K562 (cell line): ENCODE results near the gene ZNRF1. TPM values are rescaled to one million over a fixed set of nuclear protein-coding genes. Genes with fewer than 3 reads are reported as not detected.
A peak's percentile ranks its signal among the peaks of the same experiment; 100 is the strongest.

ENCODE experiments used
- CBFA2T3 ChIP-seq: fragments of 450-650 bp; IDR thresholded peaks from 2 replicates; pipeline ENCODE4 v1.6.1; 2017
- CEBPB ChIP-seq: fragments of 450-650 bp; IDR thresholded peaks from 2 replicates; pipeline ENCODE4 v1.6.1; 2016; ENCODE audit warnings: missing genetic modification characterization, missing compliant biosample characterization
- CXXC5 ChIP-seq: fragments of 250-450 bp; sonication (Bioruptor Pico); IDR thresholded peaks from 2 replicates; pipeline ENCODE4 v1.8.0; 2022; ENCODE audit warnings: inconsistent platforms, mild to moderate bottlenecking, moderate library complexity
- FOS ChIP-seq: IDR thresholded peaks from 3 replicates; pipeline ENCODE4 v1.6.1; 2011; ENCODE audit not compliant: insufficient read length; ENCODE audit errors: extremely low read depth
- HDAC3 ChIP-seq: fragments of 450-650 bp; IDR thresholded peaks from 2 replicates; pipeline ENCODE4 v1.6.1; 2018; ENCODE audit warnings: borderline replicate concordance, mild to moderate bottlenecking, moderate library complexity; ENCODE audit not compliant: partially characterized antibody
- HSF4 ChIP-seq: fragments of 250-450 bp; sonication (Bioruptor Pico); IDR thresholded peaks from 2 replicates; pipeline ENCODE4 v2.1.2; 2022; ENCODE audit warnings: mild to moderate bottlenecking, moderate library complexity, borderline replicate concordance
- LARP7 ChIP-seq: fragments of 450-650 bp; IDR thresholded peaks from 2 replicates; pipeline ENCODE4 v1.6.1; 2016
- PYGO2 ChIP-seq: fragments of 450-650 bp; IDR thresholded peaks from 2 replicates; pipeline ENCODE4 v1.6.1; 2016; ENCODE audit warnings: mild to moderate bottlenecking, missing genetic modification characterization, moderate library complexity, missing compliant biosample characterization
- RBFOX2 ChIP-seq: fragments of 200-400 bp; formaldehyde crosslinking; IDR thresholded peaks from 2 replicates; pipeline ENCODE4 v1.6.1; 2017; ENCODE audit warnings: low read depth, mild to moderate bottlenecking, low read length, moderate library complexity
- RCOR1 ChIP-seq, 2 experiments: IDR thresholded peaks; 2 replicates each; pipeline ENCODE4 v1.6.1; 2012; ENCODE audit warnings: low read depth in 2 of 2, low read length in 2 of 2, borderline replicate concordance in 1 of 2, improper control_type of control experiment in 1 of 2
- SREBF1 ChIP-seq: fragments of 150-350 bp; IDR thresholded peaks from 2 replicates; pipeline ENCODE4 v1.6.1; 2014; ENCODE audit warnings: antibody characterized with exemption, low read depth, low read length, borderline replicate concordance
- SRSF7 ChIP-seq: fragments of 200-400 bp; formaldehyde crosslinking; optimal IDR thresholded peaks from 2 replicates; pipeline ENCODE3; 2017; ENCODE audit warnings: mild to moderate bottlenecking, low read depth, low read length
- ZNF134 ChIP-seq: fragments of 250-450 bp; sonication (Bioruptor Pico); conservative IDR thresholded peaks from 2 replicates; pipeline ENCODE4 v1.4.0; 2020
- ZNF324 ChIP-seq: fragments of 250-450 bp; sonication (Bioruptor Pico); IDR thresholded peaks from 2 replicates; pipeline ENCODE4 v1.4.0; 2020; ENCODE audit warnings: mild to moderate bottlenecking
- ZNF668 ChIP-seq: fragments of 250-450 bp; sonication (Bioruptor Pico); IDR thresholded peaks from 2 replicates; pipeline ENCODE4 v1.8.0; 2022; ENCODE audit warnings: mild to moderate bottlenecking, inconsistent platforms
- ZNF707 ChIP-seq: fragments of 250-450 bp; sonication (Bioruptor Pico); conservative IDR thresholded peaks from 2 replicates; pipeline ENCODE4 v1.8.0; 2022; ENCODE audit warnings: inconsistent platforms, mild to moderate bottlenecking, moderate library complexity
- ZNF764 ChIP-seq: fragments of 250-450 bp; sonication (Bioruptor Pico); IDR thresholded peaks from 2 replicates; pipeline ENCODE4 v1.4.0; 2020; ENCODE audit warnings: low read depth, mild to moderate bottlenecking, moderate library complexity
- polyA plus RNA-seq, 8 experiments: library from polyadenylated mRNA; depleted of rRNA in 4 of 8; stranded (reverse) in 5 of 8; unstranded in 3 of 8; fragments of >200 nt; fragmentation: Nextera tagmentation in 2 of 8; fragmentation: Illumina TruSeq in 1 of 8; extraction: Ambion mirVana in 2 of 8; extraction: Trizol in 1 of 8; gene quantifications; 2 replicates each; pipeline versions ENCODE4 v1.2.1 to v1.2.3, GENCODE V29; 2011 to 2014; ENCODE audit warnings: inconsistent platforms in 1 of 8, missing spikeins in 1 of 8
- total RNA-seq, 7 experiments: library from RNA; depleted of rRNA in 6 of 7; stranded (reverse); fragments of >200 nt in 6 of 7; fragmentation: Illumina TruSeq in 2 of 7; extraction: Trizol in 2 of 7; gene quantifications; 2 replicates each; pipeline versions ENCODE4 v1.2.1 to v1.2.3, GENCODE V29; 2011 to 2021; ENCODE audit warnings: low replicate concordance in 1 of 7
- TF ChIP-seq, protein P1 (sequence below): fragments of 250-450 bp; sonication (Bioruptor Pico); IDR thresholded peaks from 2 replicates; pipeline ENCODE4 v1.8.0; 2022; ENCODE audit warnings: moderate library complexity, mild to moderate bottlenecking, inconsistent platforms
- TF ChIP-seq, protein P2 (sequence below): fragments of 450-650 bp; IDR thresholded peaks from 2 replicates; pipeline ENCODE4 v1.6.1; 2016; ENCODE audit warnings: missing biosample characterization, missing genetic modification characterization
- TF ChIP-seq, protein P3 (sequence below): fragments of 150-350 bp; conservative IDR thresholded peaks from 2 replicates; pipeline ENCODE4 v1.6.1; 2014; ENCODE audit warnings: low read length
- TF ChIP-seq, protein P4 (sequence below): IDR thresholded peaks from 3 replicates; pipeline ENCODE4 v1.6.1; 2011; ENCODE audit warnings: borderline replicate concordance, mild to moderate bottlenecking, moderate library complexity; ENCODE audit not compliant: insufficient read length; ENCODE audit errors: extremely low read depth

The ZNRF1 gene
- total and polyA plus RNA-seq, 9 of the 15 experiments (the other 6 are each of a cell fraction or from before 2014, with no cell fraction given) = 9.5 to 37.7 (median 20.0) TPM

DNA sequence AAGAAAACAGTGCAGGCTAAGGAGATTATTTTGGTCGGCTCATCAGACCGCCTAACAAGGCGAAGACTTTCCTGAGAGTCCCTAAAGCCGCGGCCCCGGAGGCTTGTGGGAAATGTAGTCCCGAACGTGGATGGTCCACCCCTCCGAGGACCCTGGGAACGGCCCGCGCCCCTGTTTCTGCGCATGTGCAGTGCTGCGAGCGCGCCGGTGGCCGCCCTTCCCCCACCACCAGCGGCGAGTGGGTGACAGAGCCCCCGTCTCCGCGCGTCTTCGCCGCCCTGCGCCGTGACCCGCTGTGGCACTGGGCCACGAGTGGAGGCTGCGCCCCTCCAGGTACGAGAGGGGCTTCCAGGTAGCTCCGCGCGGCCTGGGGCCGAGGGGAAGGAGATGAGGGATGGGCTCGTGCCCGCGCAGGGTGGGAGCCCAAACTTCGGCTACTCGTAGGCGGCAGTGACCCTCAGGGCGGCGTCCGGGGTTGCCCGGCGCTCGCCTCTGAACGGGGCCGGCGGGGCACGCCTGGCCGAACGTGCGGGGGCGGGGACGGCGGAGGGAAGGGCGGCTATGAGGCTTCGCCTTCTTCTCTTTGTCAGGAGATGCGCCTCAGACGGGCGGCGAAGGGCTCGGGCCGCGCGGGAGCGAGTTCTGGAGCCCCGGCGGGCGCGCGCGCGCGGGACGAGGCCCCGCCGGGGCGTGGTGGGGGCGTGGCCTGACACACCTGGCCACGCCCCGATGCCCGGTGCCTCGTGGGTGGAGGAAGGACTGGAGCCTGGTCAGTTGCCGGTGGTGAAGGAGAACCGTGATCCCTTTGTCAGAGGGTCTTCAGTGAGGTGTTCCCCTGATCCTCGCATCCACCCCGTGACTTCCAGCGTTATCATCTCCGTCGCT lies 149.7 kb downstream of the ZNRF1 start, which contains the start of gene ZFP1 (continued):
- TF ChIP-seq ZNF324 (CRISPR knock-in tag) (no peak), HSF4 (no peak), SREBF1 (0 out of 2 replicates have a peak, but pooled peaks have one; percentile 41), ZNF668 (CRISPR knock-in tag) (no peak), ZNF134 (CRISPR knock-in tag) (0 out of 2 replicates have a peak, but pooled peaks have one; percentile 38), RBFOX2 (peak; percentile 88), PYGO2 (no peak), CXXC5 (CRISPR knock-in tag) (peak; percentile 77), RCOR1 (IDR thresholded peaks at IDR 0.05; ENCODE audit: borderline replicate concordance in 1 of 2, low read depth in 2 of 2, low read length in 2 of 2) (peak in 1 of 2 experiments; percentile 1; a peak in 1 of 4 replicates), HDAC3 (no peak), CEBPB (tag) (no peak), LARP7 (no peak), FOS (no peak), ZNF707 (CRISPR knock-in tag) (no peak), SRSF7 (no peak), ZNF764 (CRISPR knock-in tag) (no peak), CBFA2T3 (0 out of 2 replicates have a peak, but pooled peaks have one; percentile 14)
- TF ChIP-seq, protein P1, sequence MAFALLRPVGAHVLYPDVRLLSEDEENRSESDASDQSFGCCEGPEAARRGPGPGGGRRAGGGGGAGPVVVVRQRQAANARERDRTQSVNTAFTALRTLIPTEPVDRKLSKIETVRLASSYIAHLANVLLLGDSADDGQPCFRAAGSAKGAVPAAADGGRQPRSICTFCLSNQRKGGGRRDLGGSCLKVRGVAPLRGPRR (CRISPR knock-in tag) = no peak
- TF ChIP-seq, protein P2, sequence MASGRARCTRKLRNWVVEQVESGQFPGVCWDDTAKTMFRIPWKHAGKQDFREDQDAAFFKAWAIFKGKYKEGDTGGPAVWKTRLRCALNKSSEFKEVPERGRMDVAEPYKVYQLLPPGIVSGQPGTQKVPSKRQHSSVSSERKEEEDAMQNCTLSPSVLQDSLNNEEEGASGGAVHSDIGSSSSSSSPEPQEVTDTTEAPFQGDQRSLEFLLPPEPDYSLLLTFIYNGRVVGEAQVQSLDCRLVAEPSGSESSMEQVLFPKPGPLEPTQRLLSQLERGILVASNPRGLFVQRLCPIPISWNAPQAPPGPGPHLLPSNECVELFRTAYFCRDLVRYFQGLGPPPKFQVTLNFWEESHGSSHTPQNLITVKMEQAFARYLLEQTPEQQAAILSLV (tag) = no peak
- TF ChIP-seq, protein P3, sequence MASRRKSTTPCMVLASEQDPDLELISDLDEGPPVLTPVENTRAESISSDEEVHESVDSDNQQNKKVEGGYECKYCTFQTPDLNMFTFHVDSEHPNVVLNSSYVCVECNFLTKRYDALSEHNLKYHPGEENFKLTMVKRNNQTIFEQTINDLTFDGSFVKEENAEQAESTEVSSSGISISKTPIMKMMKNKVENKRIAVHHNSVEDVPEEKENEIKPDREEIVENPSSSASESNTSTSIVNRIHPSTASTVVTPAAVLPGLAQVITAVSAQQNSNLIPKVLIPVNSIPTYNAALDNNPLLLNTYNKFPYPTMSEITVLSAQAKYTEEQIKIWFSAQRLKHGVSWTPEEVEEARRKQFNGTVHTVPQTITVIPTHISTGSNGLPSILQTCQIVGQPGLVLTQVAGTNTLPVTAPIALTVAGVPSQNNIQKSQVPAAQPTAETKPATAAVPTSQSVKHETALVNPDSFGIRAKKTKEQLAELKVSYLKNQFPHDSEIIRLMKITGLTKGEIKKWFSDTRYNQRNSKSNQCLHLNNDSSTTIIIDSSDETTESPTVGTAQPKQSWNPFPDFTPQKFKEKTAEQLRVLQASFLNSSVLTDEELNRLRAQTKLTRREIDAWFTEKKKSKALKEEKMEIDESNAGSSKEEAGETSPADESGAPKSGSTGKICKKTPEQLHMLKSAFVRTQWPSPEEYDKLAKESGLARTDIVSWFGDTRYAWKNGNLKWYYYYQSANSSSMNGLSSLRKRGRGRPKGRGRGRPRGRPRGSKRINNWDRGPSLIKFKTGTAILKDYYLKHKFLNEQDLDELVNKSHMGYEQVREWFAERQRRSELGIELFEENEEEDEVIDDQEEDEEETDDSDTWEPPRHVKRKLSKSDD = no peak
- TF ChIP-seq, protein P4, sequence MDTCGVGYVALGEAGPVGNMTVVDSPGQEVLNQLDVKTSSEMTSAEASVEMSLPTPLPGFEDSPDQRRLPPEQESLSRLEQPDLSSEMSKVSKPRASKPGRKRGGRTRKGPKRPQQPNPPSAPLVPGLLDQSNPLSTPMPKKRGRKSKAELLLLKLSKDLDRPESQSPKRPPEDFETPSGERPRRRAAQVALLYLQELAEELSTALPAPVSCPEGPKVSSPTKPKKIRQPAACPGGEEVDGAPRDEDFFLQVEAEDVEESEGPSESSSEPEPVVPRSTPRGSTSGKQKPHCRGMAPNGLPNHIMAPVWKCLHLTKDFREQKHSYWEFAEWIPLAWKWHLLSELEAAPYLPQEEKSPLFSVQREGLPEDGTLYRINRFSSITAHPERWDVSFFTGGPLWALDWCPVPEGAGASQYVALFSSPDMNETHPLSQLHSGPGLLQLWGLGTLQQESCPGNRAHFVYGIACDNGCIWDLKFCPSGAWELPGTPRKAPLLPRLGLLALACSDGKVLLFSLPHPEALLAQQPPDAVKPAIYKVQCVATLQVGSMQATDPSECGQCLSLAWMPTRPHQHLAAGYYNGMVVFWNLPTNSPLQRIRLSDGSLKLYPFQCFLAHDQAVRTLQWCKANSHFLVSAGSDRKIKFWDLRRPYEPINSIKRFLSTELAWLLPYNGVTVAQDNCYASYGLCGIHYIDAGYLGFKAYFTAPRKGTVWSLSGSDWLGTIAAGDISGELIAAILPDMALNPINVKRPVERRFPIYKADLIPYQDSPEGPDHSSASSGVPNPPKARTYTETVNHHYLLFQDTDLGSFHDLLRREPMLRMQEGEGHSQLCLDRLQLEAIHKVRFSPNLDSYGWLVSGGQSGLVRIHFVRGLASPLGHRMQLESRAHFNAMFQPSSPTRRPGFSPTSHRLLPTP = no peak
